Transverse colon (tissue), 4 donors: ENCODE data around the gene XRN2.

ENCODE experiments used
- CTCF ChIP-seq, 5 experiments: fragments of 200-600 bp in 3 of 5; fragments of 450-650 bp in 2 of 5; sonication (generic) in 3 of 5; IDR thresholded peaks; 1 replicate in 2 of 5; 2 replicates in 3 of 5; pipeline ENCODE4 v1.5.1; 2016 to 2017; ENCODE audit warnings: antibody characterized with exemption in 5 of 5, inconsistent platforms in 3 of 5, mild to moderate bottlenecking in 2 of 5, moderate library complexity in 1 of 5
- POLR2A ChIP-seq: fragments of 450-650 bp; IDR thresholded peaks from one replicate; pipeline ENCODE4 v1.6.1; 2016; ENCODE audit warnings: antibody characterized with exemption, mild to moderate bottlenecking, moderate library complexity
- POLR2AphosphoS5 ChIP-seq, 3 donors: sonication (generic); formaldehyde crosslinking; IDR thresholded peaks; one replicate each; pipeline ENCODE4 v1.6.1; 2016; ENCODE audit warnings: antibody characterized with exemption in 3 of 3

DNA sequence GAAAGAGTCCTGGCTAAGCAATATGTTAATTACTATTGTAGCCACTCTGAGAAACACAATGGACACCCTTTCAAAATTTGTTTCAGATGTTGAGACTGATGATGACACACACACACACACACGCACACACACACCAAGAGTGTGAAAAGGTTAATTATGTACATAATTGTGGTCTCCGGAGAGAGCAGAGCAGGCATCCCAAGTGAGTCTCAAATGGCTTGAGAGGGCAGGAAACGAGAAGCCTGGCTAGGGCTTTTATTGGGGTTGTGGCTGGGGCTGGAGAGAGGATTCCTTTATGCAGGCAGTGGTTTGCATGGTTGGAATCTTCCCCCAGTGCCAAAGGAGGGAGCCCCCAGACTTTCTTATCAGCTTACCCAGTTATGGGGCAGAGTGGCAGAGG is 132.4 kb downstream of the XRN2 start:
- TF ChIP-seq CTCF (IDR thresholded peaks at IDR 0.05) (no peak), POLR2AphosphoS5 (IDR thresholded peaks at IDR 0.05) (no peak), POLR2A (no peak)
